ENCODE measurements around the gene CCNL1.
A peak's percentile ranks its signal among the peaks of the same experiment; 100 is the strongest.
"Not testable (repeated sequence)": the region's sequence is repeated elsewhere in the genome, so short reads cannot be mapped to it uniquely, and the experiment has no call there.

CCNL1 gene

DNA sequence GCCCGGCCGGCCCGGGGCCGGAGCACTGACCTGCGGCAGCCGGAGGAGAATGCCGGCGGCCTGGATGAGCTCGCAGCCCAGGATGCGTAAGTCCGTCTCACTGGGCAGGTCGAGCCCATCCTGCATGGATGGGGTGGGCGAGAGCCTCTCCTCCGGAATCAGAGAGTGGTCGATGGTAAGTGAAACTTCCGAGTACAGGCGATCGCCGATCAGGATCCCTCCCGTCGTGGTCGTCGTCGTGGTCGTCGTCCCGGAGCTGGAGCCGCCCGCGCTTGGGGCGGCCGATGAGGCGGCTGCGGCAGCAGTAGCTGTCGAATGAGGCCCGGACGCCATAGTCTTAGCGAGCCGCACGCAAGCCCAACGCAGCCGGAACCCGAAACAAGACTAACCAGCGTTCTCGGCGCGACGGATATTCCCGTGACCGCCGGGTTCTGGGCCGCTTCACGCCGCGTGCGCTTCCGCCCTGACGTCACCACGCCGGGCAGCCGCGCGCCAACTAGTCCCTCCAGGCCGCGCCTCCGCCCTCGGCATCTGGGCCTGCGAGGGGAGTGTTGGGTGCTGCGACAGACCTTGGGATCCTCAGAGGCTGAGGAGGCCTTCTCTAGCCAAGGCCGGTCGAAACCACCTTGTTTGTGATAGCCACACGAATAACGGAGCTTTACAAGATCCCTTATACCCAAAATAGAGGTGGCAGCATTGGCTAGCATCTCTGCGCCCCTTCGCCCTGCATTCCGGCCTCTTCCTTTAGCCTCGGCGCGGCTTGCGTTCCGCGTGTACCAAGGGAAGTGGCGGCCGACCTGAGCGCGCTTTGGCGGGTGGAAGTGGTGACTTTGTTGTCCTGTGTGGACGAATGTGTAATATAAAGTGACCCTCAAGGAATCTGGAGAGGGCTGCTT, at the start of gene CCNL1:
CCNL1 (minus strand) TSS at position 386 of the 896 bp plus-strand sequence; CDS start at position 333, 53 bp downstream.
- TF ChIP-seq ZNF274 (IDR thresholded peaks at IDR 0.05; ENCODE audit: low read depth, low read length) (no peak), SUZ12 (IDR thresholded peaks at IDR 0.05; ENCODE audit: extremely low read depth, insufficient read depth, insufficient read length) (no peak), YY1 (IDR thresholded peaks at IDR 0.05; ENCODE audit: insufficient read depth, insufficient read length) (no peak)
- peak; percentile 91 for DNase-seq (ENCODE audit: low read depth, low spot score)

DNA sequence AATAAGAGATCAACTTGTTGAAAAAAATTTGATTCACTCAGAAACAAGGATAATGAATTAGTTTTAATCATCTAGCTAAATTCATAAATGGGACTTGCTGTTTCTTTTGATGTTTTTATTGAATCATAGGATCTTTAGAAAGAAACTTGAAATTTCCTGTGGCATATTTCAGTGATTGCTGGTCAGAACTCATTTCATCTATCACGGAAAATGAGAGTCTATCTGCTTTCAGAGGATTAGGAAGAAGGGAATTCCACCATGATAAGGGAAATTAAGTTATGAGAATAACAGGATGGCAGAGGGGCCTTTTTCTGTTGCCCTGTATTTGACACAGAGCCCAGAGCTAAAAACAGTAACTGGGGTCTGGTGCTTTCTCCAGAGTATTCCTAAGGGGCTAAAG, 44.9 kb upstream of the CCNL1 start:
- Histone ChIP-seq H3K36me3 (ENCODE audit: insufficient read depth, insufficient read length, low read length) (no peaks in the 10 kb centered on the region), H3K27me3 (ENCODE audit: insufficient read depth, insufficient read length) (no peaks in the 10 kb centered on the region), H3K4me3 (ENCODE audit: insufficient read length, low read depth) (no peak overlapping the region), H3K9ac (ENCODE audit: insufficient read length, low read depth) (no peak overlapping the region), H3K9me3 (ENCODE audit: insufficient read depth, low read length) (no peaks in the 10 kb centered on the region), H3K4me1 (ENCODE audit: insufficient read depth, insufficient read length) (no peaks in the 10 kb centered on the region)
- no peak for TF ChIP-seq YY1 (IDR thresholded peaks at IDR 0.05; ENCODE audit: insufficient read depth, insufficient read length)
- TF ChIP-seq ZNF274 (IDR thresholded peaks at IDR 0.05; ENCODE audit: low read depth, low read length) = no peak
- TF ChIP-seq SUZ12 (IDR thresholded peaks at IDR 0.05; ENCODE audit: extremely low read depth, insufficient read depth, insufficient read length) = no peak
- no peak for DNase-seq (ENCODE audit: low read depth, low spot score)

More for the DNA sequence above, at the start of gene CCNL1:
- H3K27me3 ChIP-seq (ENCODE audit: insufficient read depth, insufficient read length) = no peaks in the 10 kb centered on the region
- H3K9me3 ChIP-seq (ENCODE audit: insufficient read depth, low read length) = no peaks in the 10 kb centered on the region
- H3K36me3 ChIP-seq (ENCODE audit: insufficient read depth, insufficient read length, low read length) = peaks cover 45% of the 10 kb centered on the region
- no peaks in the 10 kb centered on the region for H3K4me1 ChIP-seq (ENCODE audit: insufficient read depth, insufficient read length)
- H3K9ac ChIP-seq (ENCODE audit: insufficient read length, low read depth) = peak within 1 kb of the TSS; percentile 97
- peak within 1 kb of the TSS; percentile 93 for H3K4me3 ChIP-seq (ENCODE audit: insufficient read length, low read depth)

DNA sequence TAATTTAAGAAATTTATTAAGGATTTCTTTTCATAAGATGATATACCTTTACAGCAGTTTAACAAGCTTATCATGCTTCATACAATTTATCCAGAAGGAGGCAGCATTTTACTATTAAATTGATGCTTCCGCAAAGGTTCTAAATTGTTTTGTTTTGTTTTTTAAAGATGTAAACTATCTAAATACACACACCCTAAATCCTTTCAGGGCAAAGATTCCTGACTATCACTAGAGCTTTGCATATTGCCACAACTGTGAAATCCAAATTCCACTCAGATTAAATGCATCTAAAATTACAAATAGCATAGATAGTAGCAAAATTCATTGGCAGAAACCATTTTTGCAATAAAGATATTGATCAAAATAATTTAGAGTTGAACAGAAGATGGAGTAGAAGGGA, 44.5 kb upstream of the CCNL1 start:
- Histone ChIP-seq H3K27me3 (ENCODE audit: insufficient read depth, insufficient read length) (no peaks in the 10 kb centered on the region), H3K4me1 (ENCODE audit: insufficient read depth, insufficient read length) (no peaks in the 10 kb centered on the region), H3K36me3 (ENCODE audit: insufficient read depth, insufficient read length, low read length) (no peaks in the 10 kb centered on the region), H3K9me3 (ENCODE audit: insufficient read depth, low read length) (no peaks in the 10 kb centered on the region), H3K4me3 (ENCODE audit: insufficient read length, low read depth) (no peak overlapping the region), H3K9ac (ENCODE audit: insufficient read length, low read depth) (no peak overlapping the region)
- no peak for DNase-seq (ENCODE audit: low read depth, low spot score)
- TF ChIP-seq ZNF274 (IDR thresholded peaks at IDR 0.05; ENCODE audit: low read depth, low read length) (no peak), SUZ12 (IDR thresholded peaks at IDR 0.05; ENCODE audit: extremely low read depth, insufficient read depth, insufficient read length) (no peak), YY1 (IDR thresholded peaks at IDR 0.05; ENCODE audit: insufficient read depth, insufficient read length) (no peak)

GRCh38 chr3:157201648-157202278, 41.8 kb upstream of the CCNL1 start:
- DNase-seq (ENCODE audit: low read depth, low spot score) = no peak
- TF ChIP-seq SUZ12 (IDR thresholded peaks at IDR 0.05; ENCODE audit: extremely low read depth, insufficient read depth, insufficient read length) = no peak
- no peak for TF ChIP-seq ZNF274 (IDR thresholded peaks at IDR 0.05; ENCODE audit: low read depth, low read length)

DNA sequence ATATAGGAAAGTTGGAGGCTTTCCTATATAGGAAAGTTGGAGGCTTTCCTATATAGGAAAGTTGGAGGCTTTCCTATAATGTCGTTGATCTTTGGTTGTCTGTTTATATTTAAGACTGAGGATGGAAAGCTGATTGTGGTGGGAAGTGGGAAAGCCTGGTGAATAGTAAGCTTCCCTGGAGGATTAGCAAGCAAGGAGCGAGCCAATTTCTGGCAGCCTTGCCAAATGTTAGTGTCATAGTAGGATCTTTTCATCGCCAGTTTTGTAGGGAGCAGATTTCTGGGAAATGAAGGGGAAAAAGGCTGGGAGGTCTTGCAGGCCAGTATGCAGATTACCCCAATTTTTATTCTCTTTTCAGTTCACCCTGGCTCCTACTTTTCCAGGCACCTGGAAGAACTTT, 39.9 kb upstream of the CCNL1 start:
- no peak overlapping the region for H3K4me3 ChIP-seq (ENCODE audit: insufficient read length, low read depth)
- no peak overlapping the region for H3K9ac ChIP-seq (ENCODE audit: insufficient read length, low read depth)
- H3K4me1 ChIP-seq (ENCODE audit: insufficient read depth, insufficient read length) = no peaks in the 10 kb centered on the region
- H3K36me3 ChIP-seq (ENCODE audit: insufficient read depth, insufficient read length, low read length) = no peaks in the 10 kb centered on the region
- DNase-seq (ENCODE audit: low read depth, low spot score) = no peak
- H3K9me3 ChIP-seq (ENCODE audit: insufficient read depth, low read length) = peaks cover 2% of the 10 kb centered on the region
- H3K27me3 ChIP-seq (ENCODE audit: insufficient read depth, insufficient read length) = no peaks in the 10 kb centered on the region
- TF ChIP-seq SUZ12 (IDR thresholded peaks at IDR 0.05; ENCODE audit: extremely low read depth, insufficient read depth, insufficient read length) (no peak), ZNF274 (IDR thresholded peaks at IDR 0.05; ENCODE audit: low read depth, low read length) (no peak), YY1 (IDR thresholded peaks at IDR 0.05; ENCODE audit: insufficient read depth, insufficient read length) (no peak)

More at GRCh38 chr3:157201648-157202278, 41.8 kb upstream of the CCNL1 start:
- no peaks in the 10 kb centered on the region for H3K9me3 ChIP-seq (ENCODE audit: insufficient read depth, low read length)
- H3K4me1 ChIP-seq (ENCODE audit: insufficient read depth, insufficient read length) = no peaks in the 10 kb centered on the region
- no peak overlapping the region for H3K9ac ChIP-seq (ENCODE audit: insufficient read length, low read depth)
- no peaks in the 10 kb centered on the region for H3K27me3 ChIP-seq (ENCODE audit: insufficient read depth, insufficient read length)
- no peak overlapping the region for H3K4me3 ChIP-seq (ENCODE audit: insufficient read length, low read depth)
- no peaks in the 10 kb centered on the region for H3K36me3 ChIP-seq (ENCODE audit: insufficient read depth, insufficient read length, low read length)

DNA sequence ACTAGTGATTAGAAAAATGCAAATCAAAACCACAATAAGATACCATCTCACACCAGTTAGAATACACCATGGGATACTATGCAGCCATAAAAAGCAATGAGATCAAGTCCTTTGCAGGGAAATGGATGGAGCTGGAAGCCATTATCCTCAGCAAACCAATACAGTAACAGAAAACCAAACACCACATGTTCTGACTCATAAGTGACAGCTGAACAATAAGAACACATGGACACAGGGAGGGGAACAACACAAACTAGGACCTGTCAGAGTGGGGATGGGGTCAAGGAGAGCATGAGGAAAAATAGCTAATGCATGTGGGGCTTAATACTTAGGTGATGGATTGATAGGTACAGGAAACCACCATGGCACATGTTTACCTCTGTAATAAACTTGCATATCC, 36.0 kb upstream of the CCNL1 start:
- Histone ChIP-seq H3K9me3 (ENCODE audit: insufficient read depth, low read length) (peaks cover 7% of the 10 kb centered on the region), H3K4me3 (ENCODE audit: insufficient read length, low read depth) (no peak overlapping the region), H3K9ac (ENCODE audit: insufficient read length, low read depth) (no peak overlapping the region), H3K4me1 (ENCODE audit: insufficient read depth, insufficient read length) (no peaks in the 10 kb centered on the region), H3K27me3 (ENCODE audit: insufficient read depth, insufficient read length) (no peaks in the 10 kb centered on the region), H3K36me3 (ENCODE audit: insufficient read depth, insufficient read length, low read length) (no peaks in the 10 kb centered on the region)
- TF ChIP-seq ZNF274 (IDR thresholded peaks at IDR 0.05; ENCODE audit: low read depth, low read length) (no peak), YY1 (IDR thresholded peaks at IDR 0.05; ENCODE audit: insufficient read depth, insufficient read length) (no peak)
- DNase-seq (ENCODE audit: low read depth, low spot score) = no peak

GRCh38 chr3:157191149-157191548, 31.2 kb upstream of the CCNL1 start:
- not testable (repeated sequence) for H3K4me3 ChIP-seq (ENCODE audit: insufficient read length, low read depth); DNase-seq (ENCODE audit: low read depth, low spot score)
- peaks cover 52% of the 10 kb centered on the region for H3K9me3 ChIP-seq (ENCODE audit: insufficient read depth, low read length)

More at GRCh38 chr3:157191149-157191548, 31.2 kb upstream of the CCNL1 start:
- not testable (repeated sequence) for H3K36me3 ChIP-seq (ENCODE audit: insufficient read depth, insufficient read length, low read length); H3K4me1 ChIP-seq (ENCODE audit: insufficient read depth, insufficient read length); H3K27me3 ChIP-seq (ENCODE audit: insufficient read depth, insufficient read length); H3K9ac ChIP-seq (ENCODE audit: insufficient read length, low read depth)

Measured in NT2/D1 (cell line).